Kidney (tissue), 14 donors: ENCODE data around the gene WDR6. TPM values are rescaled to one million over a fixed set of nuclear protein-coding genes. Genes with fewer than 3 reads are reported as not detected.

Source experiments
- DNase-seq, 5 donors: peaks; one replicate each; pipeline ENCODE4 v3.0.0-alpha.2; 2013 to 2020
- FAIRE-seq: peaks from 2 replicates; lab custom pipeline; 2012; peaks lifted over from hg19 to GRCh38; lab: Jason Lieb, UNC
- H3K27ac ChIP-seq, 2 donors: one replicate each; pipeline ENCODE4 v1.7.0; 2013; ENCODE audit warnings: low read depth in 2 of 2, low read length in 2 of 2, inconsistent platforms in 1 of 2
- H3K27me3 ChIP-seq: one replicate; pipeline ENCODE4 v1.7.1; 2013; ENCODE audit warnings: low read length, inconsistent platforms; ENCODE audit not compliant: control insufficient read depth, insufficient read depth
- H3K36me3 ChIP-seq, 3 donors: one replicate each; pipeline versions ENCODE4 v1.7.0 to v1.7.1; 2013; ENCODE audit warnings: low read length in 3 of 3, control low read depth in 1 of 3, inconsistent platforms in 1 of 3; ENCODE audit not compliant: insufficient read depth in 3 of 3, control insufficient read depth in 2 of 3
- H3K4me1 ChIP-seq, 3 donors: one replicate each; pipeline versions ENCODE4 v1.7.0 to v1.7.1; 2013; ENCODE audit warnings: low read length in 3 of 3, inconsistent platforms in 1 of 3, low read depth in 1 of 3; ENCODE audit not compliant: control insufficient read depth in 2 of 3, insufficient read depth in 2 of 3
- H3K4me3 ChIP-seq, 3 donors: one replicate each; pipeline versions ENCODE4 v1.7.0 to v1.8.1; 2013; ENCODE audit warnings: low read length in 3 of 3, control low read depth in 1 of 3, inconsistent platforms in 1 of 3
- H3K9ac ChIP-seq, 3 donors: one replicate each; pipeline versions ENCODE4 v1.7.0 to v1.7.1; 2013; ENCODE audit warnings: low read length in 3 of 3, control low read depth in 1 of 3, inconsistent platforms in 1 of 3
- H3K9me3 ChIP-seq, 3 donors: one replicate each; pipeline versions ENCODE4 v1.7.0 to v1.7.1; 2013; ENCODE audit warnings: low read length in 3 of 3, control low read depth in 1 of 3, inconsistent platforms in 1 of 3; ENCODE audit not compliant: control insufficient read depth in 2 of 3, insufficient read depth in 1 of 3
- intact Hi-C: fragments of 100-400 bp; cut with DNase I; formaldehyde crosslinking; loops from one replicate; pipeline ENCODE4 v1.11.1; 2022
- polyA plus RNA-seq: library from polyadenylated mRNA; stranded (reverse); fragments of 350-450 nt; fragmentation: Illumina TruSeq; extraction: RNeasy Lipid Tissue Mini Kit (QIAGEN cat#74804); gene quantifications from one replicate; pipeline ENCODE4 v1.2.3, GENCODE V29; 2014; ENCODE audit warnings: low read depth, low replicate concordance; ENCODE audit not compliant: insufficient read depth
- total RNA-seq: library from RNA; stranded (reverse); fragmentation: NEBNext Ultra II Directional; extraction: Animal tissue kit (Norgen Biotek cat#: 25700); gene quantifications from one replicate; pipeline ENCODE4 v1.2.1, GENCODE V29; 2021
- TF ChIP-seq, protein P1 (sequence below): IDR thresholded peaks from 3 replicates; pipeline ENCODE4 v1.5.1; 2012; ENCODE audit warnings: mild to moderate bottlenecking, moderate library complexity, borderline replicate concordance; ENCODE audit not compliant: insufficient read depth; ENCODE audit errors: extremely low read depth
- donor health status: control.
- donor health status: control.
- donor health status: control.
- donor health status: control.
- donor health status: control.
- donor health status: DM: yes; HTN: yes; CAD: no.
- donor health status: Normal renal cell carcinoma (clear cell type).

WDR6 gene
- total and polyA plus RNA-seq, 2 donors from 2014 or later: 105 to 158 TPM

DNA sequence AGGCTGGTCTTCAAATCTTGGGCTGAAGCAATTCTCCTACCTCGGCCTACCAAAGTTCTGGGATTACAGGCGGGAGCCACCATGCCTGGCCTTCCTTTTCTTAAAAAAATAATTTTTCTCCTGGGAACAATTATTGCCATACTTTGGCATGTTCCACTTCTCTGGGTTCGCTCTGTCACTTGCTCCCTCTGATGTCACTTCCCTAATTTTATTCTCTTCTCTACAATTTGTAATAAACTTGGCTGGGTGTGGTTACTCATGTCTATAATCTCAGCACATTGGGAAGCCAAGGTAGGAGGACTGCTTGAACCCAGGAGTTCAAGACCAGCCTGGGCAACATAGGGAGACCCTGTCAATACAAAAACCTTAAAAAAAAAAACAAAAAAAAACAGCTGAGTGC, 28.1 kb downstream of the WDR6 start:
- DNase-seq: no peak
- Histone ChIP-seq H3K9ac (no peak overlapping the region), H3K4me1 (no peaks in the 10 kb centered on the region), H3K27me3 (no peaks in the 10 kb centered on the region), H3K36me3 (peaks cover 16 to 40% (median 31%) of the 10 kb centered on the region in 3 donors), H3K27ac (no peak overlapping the region), H3K9me3 (no peaks in the 10 kb centered on the region), H3K4me3 (no peak overlapping the region)
- intact Hi-C loops: no loop called here
- TF ChIP-seq, protein P1, sequence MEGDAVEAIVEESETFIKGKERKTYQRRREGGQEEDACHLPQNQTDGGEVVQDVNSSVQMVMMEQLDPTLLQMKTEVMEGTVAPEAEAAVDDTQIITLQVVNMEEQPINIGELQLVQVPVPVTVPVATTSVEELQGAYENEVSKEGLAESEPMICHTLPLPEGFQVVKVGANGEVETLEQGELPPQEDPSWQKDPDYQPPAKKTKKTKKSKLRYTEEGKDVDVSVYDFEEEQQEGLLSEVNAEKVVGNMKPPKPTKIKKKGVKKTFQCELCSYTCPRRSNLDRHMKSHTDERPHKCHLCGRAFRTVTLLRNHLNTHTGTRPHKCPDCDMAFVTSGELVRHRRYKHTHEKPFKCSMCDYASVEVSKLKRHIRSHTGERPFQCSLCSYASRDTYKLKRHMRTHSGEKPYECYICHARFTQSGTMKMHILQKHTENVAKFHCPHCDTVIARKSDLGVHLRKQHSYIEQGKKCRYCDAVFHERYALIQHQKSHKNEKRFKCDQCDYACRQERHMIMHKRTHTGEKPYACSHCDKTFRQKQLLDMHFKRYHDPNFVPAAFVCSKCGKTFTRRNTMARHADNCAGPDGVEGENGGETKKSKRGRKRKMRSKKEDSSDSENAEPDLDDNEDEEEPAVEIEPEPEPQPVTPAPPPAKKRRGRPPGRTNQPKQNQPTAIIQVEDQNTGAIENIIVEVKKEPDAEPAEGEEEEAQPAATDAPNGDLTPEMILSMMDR: no peak
- FAIRE-seq: no peak

GRCh38 chr3:49053543-49053942, 46.4 kb downstream of the WDR6 start:
- Histone ChIP-seq H3K9me3 (no peaks in the 10 kb centered on the region), H3K27ac (no peak overlapping the region), H3K4me3 (no peak overlapping the region), H3K4me1 (no peaks in the 10 kb centered on the region), H3K9ac (no peak overlapping the region), H3K27me3 (no peaks in the 10 kb centered on the region), H3K36me3 (peaks cover 7 to 29% (median 25%) of the 10 kb centered on the region in 3 donors)
- intact Hi-C loops: no loop called here
- FAIRE-seq (no peak), DNase-seq (no peak)
- TF ChIP-seq, protein P1: no peak

DNA sequence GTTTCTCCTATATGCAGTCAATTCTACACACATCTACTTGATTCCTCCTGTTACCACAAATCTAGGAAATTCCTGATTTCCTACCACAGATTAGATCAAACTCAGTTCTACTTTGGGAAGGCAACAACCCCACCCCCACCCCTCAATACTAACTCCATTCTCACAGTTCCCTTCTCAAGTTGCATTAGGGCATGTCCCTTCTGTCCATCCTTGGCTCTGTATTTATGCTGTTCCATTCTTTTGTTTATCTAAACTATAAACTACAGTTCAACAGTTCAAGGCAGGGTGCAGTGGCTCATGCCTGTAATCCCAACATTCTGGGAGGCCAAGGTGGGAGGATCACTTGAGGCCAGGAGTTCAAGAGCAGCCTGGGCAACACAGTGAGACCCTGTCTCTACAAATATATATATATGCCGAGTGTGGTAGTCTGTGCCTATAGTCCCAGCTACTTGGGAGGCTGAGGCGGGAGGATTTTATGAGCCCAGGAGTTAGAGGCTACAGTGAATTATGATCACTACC, 47.2 kb downstream of the WDR6 start:
- Histone ChIP-seq H3K4me1 (no peaks in the 10 kb centered on the region), H3K9me3 (no peaks in the 10 kb centered on the region), H3K4me3 (no peak overlapping the region), H3K27ac (no peak overlapping the region), H3K27me3 (no peaks in the 10 kb centered on the region), H3K36me3 (peaks cover 7 to 29% (median 25%) of the 10 kb centered on the region in 3 donors), H3K9ac (no peak overlapping the region)
- TF ChIP-seq, protein P1: no peak
- no peak for DNase-seq
- no peak for FAIRE-seq
- intact Hi-C loops: no loop called here

GRCh38 chr3:49057268-49057667, 50.1 kb downstream of the WDR6 start:
- no peaks in the 10 kb centered on the region for H3K9me3 ChIP-seq
- DNase-seq (peak in 1 of 5 donors; percentile 59), FAIRE-seq (no peak)
- no peak overlapping the region for H3K4me3 ChIP-seq
- H3K36me3 ChIP-seq: peaks cover 7 to 29% (median 20%) of the 10 kb centered on the region in 3 donors
- no peaks in the 10 kb centered on the region for H3K4me1 ChIP-seq
- intact Hi-C loops: no loop called here
- no peak overlapping the region for H3K27ac ChIP-seq
- H3K27me3 ChIP-seq: no peaks in the 10 kb centered on the region
- H3K9ac ChIP-seq: no peak overlapping the region
- TF ChIP-seq, protein P1: no peak
